Progenitor cell of endocrine pancreas (in vitro differentiated cells): ENCODE data around the gene ABHD10. TPM values are rescaled to one million over a fixed set of nuclear protein-coding genes. Genes with fewer than 3 reads are reported as not detected.

Experiments
- DNase-seq: peaks from one replicate; pipeline ENCODE4 v3.0.0; 2021; ENCODE audit warnings: low spot score; ENCODE audit not compliant: unreplicated experiment
- H3K27ac Mint-ChIP-seq: 2 replicates; pipeline ENCODE4 v1.8.0; 2021; ENCODE audit warnings: mild to moderate bottlenecking, moderate library complexity, mixed read lengths
- H3K27me3 Mint-ChIP-seq: 2 replicates; pipeline ENCODE4 v1.8.0; 2021; ENCODE audit warnings: mixed read lengths
- H3K36me3 Mint-ChIP-seq: 2 replicates; pipeline ENCODE4 v1.8.0; 2022; ENCODE audit warnings: mixed read lengths; ENCODE audit not compliant: insufficient read depth
- H3K4me1 Mint-ChIP-seq: 2 replicates; pipeline ENCODE4 v1.8.0; 2021; ENCODE audit warnings: low read depth, mixed read lengths
- H3K4me3 Mint-ChIP-seq: 2 replicates; pipeline ENCODE4 v1.8.0; 2021; ENCODE audit warnings: low read depth, mild to moderate bottlenecking, moderate library complexity, mixed read lengths
- H3K9me3 Mint-ChIP-seq: 2 replicates; pipeline ENCODE4 v1.8.0; 2021; ENCODE audit warnings: low read depth, mixed read lengths
- total RNA-seq: library from RNA; stranded (reverse); gene quantifications from 2 replicates; pipeline ENCODE4 v1.2.1, GENCODE V29; 2021
- TF ChIP-seq, protein P1 (sequence below): fragments of 200-600 bp; sonication (generic); IDR thresholded peaks from one replicate; pipeline ENCODE4 v1.5.0; 2021; ENCODE audit warnings: antibody characterized with exemption, mild to moderate bottlenecking; ENCODE audit not compliant: unreplicated experiment

ABHD10 gene
- total RNA-seq, 1 donor from 2014 or later = 31.9 TPM

DNA sequence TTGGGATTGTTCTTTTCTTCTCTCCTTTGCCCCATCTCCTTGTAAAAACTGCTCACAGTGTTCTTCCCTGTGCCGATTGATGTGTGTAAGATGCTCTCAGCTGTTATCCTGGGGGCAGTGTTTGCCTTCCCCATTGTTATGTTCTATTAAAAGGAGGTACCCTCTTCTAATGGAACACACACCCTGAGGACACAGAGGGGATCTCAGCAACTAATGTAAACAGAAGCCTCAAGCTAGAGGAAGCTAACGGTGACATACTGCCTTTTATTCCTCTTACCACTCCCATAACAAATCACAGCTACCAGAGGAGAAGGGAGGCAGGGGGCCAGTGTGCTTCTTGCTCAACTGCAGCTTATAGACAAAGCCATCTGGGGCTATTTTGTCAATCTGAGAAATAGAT lies 22.1 kb downstream of the ABHD10 start:
- Mint-ChIP-seq H3K36me3 (no peaks in the 10 kb centered on the region), H3K9me3 (no peaks in the 10 kb centered on the region), H3K27ac (peak overlapping the region; percentile 25), H3K4me3 (peak overlapping the region; percentile 50), H3K27me3 (peaks cover 43% of the 10 kb centered on the region), H3K4me1 (peaks cover 33% of the 10 kb centered on the region)
- TF ChIP-seq, protein P1, sequence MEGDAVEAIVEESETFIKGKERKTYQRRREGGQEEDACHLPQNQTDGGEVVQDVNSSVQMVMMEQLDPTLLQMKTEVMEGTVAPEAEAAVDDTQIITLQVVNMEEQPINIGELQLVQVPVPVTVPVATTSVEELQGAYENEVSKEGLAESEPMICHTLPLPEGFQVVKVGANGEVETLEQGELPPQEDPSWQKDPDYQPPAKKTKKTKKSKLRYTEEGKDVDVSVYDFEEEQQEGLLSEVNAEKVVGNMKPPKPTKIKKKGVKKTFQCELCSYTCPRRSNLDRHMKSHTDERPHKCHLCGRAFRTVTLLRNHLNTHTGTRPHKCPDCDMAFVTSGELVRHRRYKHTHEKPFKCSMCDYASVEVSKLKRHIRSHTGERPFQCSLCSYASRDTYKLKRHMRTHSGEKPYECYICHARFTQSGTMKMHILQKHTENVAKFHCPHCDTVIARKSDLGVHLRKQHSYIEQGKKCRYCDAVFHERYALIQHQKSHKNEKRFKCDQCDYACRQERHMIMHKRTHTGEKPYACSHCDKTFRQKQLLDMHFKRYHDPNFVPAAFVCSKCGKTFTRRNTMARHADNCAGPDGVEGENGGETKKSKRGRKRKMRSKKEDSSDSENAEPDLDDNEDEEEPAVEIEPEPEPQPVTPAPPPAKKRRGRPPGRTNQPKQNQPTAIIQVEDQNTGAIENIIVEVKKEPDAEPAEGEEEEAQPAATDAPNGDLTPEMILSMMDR = no peak
- DNase-seq = no peak

DNA sequence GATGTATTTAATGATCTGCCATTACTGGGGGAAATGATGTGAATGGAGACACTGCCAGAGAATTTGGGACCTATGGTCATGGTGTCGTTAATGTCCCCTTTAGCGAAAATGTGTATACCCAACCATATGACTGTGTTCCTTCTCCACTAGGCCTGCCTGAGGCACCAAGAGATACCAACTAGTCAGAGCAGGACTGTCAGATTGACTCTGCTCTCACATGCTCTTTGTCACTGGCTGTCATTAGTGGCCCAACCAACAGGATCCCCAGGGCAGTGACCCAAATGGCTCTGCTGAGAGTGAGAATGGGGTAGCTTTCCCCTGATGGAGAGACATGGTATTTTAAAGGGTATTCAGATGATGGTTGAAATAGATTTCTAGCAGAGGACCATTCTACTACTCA lies 22.7 kb downstream of the ABHD10 start:
- H3K4me1 Mint-ChIP-seq = peaks cover 33% of the 10 kb centered on the region
- no peak overlapping the region for H3K4me3 Mint-ChIP-seq

DNA sequence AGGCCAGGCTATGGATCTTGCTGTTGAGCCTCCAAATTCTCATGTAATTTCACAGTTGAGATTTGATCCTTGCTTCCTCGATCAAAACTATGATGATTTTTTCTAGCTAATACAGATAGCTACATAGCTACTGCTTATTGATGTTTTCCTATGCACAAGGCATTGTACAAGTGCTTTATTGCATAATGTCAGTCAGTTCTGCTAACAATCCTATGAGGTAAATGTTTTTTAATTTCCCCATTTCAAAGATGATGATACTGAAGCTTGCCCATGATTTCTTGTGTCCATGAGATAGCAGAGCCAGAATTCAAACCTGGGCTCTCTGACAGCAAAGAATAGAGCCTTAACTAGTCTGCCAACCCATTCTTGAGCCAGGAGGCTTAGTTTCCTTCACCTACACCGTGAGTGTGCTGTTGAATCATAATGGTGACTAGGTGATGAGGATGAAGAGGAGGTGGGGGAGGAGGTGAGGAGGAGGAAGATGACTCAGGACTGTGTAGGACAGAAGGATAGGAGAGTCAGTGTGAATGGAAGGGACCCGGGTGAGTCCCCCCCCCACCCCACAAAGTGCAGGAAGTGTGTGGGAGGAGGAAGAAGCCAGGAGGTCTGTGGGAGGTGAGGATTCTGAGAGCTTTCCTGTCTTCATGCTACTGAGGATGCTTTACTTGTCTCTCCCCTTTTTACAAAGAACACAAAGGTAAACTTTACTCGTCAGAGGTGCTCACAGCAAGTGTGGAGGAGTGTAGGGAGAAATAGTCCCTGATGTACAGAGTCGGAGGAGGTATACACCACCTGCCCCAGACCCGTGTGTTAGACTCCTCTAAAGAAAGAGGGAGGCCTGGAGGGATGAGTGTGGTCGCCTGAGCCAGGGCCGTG lies 23.5 kb downstream of the ABHD10 start:
- Mint-ChIP-seq H3K4me1 (peaks cover 31% of the 10 kb centered on the region), H3K4me3 (no peak overlapping the region), H3K9me3 (no peaks in the 10 kb centered on the region), H3K27ac (no peak overlapping the region), H3K36me3 (no peaks in the 10 kb centered on the region), H3K27me3 (peaks cover 41% of the 10 kb centered on the region)
- TF ChIP-seq, protein P1 = no peak
- no peak for DNase-seq

More for the DNA sequence above, 22.7 kb downstream of the ABHD10 start:
- H3K9me3 Mint-ChIP-seq = no peaks in the 10 kb centered on the region
- no peaks in the 10 kb centered on the region for H3K36me3 Mint-ChIP-seq
- TF ChIP-seq, protein P1 = no peak
- H3K27ac Mint-ChIP-seq = no peak overlapping the region
- no peak for DNase-seq
- H3K27me3 Mint-ChIP-seq = peaks cover 43% of the 10 kb centered on the region

DNA sequence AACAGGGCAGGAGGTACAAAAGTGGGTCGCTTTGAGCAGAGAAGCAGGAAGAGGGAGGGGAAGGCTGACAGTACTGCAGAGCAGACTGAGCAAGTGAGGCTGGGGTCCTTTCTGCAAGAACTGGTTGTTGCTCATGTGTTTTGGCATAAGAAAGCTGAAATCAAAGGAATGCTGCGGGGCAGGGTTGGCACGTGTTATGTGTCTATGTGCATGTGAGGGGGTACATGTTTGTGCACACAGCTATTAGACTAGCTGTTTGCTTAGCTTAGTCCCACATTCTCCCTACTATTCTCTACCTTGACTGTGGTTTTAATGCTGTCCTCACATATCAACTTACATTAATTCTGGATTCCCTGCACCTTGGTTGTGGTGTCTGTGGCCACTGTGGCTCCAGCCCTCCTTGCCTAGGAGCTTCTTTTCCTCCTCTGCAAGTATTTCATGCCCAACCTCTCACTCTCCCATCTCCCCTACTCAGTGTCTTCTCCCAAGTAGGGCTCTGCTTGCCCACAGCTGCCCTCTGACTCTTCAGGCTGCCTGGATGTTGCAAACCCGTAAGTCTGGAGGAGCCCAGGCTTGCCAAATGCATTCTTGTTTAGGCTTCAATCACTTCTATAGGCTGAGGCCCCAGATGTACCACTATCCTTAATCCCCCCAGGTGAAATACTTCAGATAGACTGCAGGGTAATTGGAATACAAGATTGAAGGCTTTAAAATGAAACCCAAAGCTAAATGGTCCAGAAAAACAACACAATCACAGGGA lies 24.7 kb downstream of the ABHD10 start:
- Mint-ChIP-seq H3K4me1 (peaks cover 29% of the 10 kb centered on the region), H3K9me3 (no peaks in the 10 kb centered on the region), H3K36me3 (no peaks in the 10 kb centered on the region), H3K27me3 (peaks cover 36% of the 10 kb centered on the region), H3K27ac (peak overlapping the region; percentile 35), H3K4me3 (no peak overlapping the region)
- TF ChIP-seq, protein P1 = no peak
- DNase-seq = no peak

DNA sequence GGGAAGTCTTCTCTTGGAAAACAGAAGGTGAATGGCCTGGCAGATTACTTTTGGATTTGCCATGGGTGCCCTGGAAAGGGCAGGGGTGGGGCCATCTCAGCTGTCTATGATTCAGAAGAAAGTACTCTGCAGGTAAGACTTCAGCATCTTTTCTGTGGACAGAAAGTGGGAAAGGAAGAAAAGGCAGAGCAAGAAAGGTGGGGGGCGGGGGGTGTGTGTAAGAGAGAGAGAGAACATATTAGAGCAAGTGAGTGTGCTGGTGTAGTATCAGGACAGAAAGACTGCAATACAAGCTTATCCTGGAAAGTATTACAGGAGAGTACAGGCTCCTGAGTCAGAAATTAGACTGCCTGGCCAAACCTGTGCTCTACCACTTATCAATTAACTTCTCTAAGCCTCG lies 25.4 kb downstream of the ABHD10 start:
- Mint-ChIP-seq H3K9me3 (no peaks in the 10 kb centered on the region), H3K4me3 (no peak overlapping the region), H3K4me1 (peaks cover 25% of the 10 kb centered on the region), H3K36me3 (no peaks in the 10 kb centered on the region), H3K27me3 (peaks cover 30% of the 10 kb centered on the region), H3K27ac (peak overlapping the region; percentile 35)
- TF ChIP-seq, protein P1 = no peak
- no peak for DNase-seq
